ENCODE measurements around the gene MYO9B.

Gene MYO9B

DNA sequence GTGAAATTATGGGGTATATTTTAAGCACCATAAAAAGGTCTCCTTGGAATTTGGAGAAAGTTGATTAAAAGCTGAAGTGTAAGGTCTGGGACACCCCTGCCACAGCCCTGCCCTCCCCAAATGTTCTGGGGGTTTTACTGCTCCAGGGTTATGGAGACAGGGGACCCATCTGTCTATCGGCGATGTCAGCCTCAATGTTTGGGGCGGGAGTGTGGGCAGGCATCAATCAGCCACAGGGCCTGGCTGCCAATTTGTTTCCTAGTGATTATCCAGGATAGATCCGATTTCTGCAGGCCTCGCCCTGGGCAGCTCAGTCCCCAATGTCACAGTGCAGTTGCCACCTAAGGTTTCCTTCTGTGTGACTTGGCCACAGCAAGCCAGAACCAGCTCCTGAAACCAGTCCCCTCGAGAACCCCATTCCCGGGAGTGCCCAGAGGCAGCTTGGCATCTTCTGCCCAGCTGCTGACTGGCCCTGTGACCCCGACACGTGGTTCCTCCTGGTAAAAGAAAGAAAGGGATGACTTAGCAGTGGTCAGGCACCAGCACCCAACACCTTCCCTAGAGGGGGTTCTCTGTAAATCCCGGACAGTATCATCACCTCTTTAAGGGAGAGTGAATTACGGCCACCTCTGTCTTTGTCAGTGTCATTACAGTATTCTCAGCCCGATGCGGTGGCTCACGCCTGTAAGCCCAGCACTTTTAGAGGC is 41.6 kb downstream of the MYO9B start:
- DNase-seq = no peak

DNA sequence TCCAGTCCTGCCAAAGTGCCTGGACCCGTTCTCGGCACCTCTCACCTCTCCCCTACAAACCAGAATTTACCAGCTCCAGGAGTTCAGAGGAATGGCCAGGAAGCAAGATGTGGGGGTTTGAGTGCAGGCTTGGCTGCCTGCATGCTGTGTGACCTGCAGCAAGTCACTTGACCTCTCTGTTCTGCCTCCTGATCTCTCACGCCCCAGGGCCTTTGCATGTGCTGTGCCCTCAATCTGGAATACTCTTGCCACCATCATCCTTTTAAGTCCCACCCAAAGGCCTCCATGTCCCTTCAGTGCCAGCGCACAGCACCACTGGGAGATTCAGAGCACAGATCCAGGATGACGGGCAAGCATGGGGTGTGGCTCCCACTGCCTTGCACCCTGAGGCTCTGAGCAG is 43.4 kb downstream of the MYO9B start:
- no peak for DNase-seq

DNA sequence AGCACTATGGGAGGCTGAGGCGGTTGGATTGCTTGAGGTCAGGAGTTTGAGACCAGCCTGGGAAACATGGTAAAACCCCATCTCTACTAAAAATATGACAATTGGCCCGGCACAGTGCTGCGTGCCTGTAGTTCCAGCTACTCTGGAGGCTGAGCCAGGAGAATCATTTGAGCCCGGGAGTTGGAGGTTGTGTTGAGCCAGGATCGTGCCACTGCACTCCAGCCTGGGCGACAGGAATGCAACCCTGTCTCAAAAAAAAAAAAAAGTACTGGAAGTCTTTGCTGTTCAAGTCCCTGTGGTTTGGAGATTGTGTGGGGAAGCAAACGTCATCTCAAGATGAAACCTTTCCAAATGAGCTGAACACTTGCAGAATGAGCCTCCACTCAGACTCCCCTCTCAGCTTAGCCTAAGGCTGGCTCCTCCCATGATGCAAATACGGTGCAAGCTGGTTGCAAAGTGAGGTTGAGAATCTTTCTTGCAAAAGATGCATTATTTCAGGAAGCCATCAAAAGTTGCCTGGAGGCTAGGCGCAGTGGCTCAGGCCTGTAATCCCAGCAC is 46.2 kb downstream of the MYO9B start:
- peak; percentile 42 for DNase-seq

GRCh38 chr19:17123041-17123440 is 47.5 kb downstream of the MYO9B start:
- no peak for DNase-seq

DNA sequence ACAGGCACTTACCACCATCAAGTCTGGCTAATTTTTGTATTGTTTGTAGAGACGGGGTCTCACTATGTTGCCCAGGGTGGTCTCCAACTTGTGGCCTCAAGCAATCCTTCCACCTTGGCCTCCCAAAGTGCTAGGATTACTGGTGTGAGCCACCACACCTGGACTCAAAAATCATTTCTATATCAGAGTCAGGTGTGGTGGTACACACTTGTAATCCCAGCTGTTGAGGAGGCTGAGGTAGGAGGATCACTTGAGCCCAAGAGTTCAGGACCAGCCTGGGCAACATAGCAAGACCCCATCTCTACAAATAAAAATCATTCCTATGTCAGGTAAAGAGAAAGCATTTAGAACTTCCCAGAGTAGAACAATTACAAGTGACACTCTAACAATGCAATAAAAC is 48.4 kb downstream of the MYO9B start:
- no peak for DNase-seq

DNA sequence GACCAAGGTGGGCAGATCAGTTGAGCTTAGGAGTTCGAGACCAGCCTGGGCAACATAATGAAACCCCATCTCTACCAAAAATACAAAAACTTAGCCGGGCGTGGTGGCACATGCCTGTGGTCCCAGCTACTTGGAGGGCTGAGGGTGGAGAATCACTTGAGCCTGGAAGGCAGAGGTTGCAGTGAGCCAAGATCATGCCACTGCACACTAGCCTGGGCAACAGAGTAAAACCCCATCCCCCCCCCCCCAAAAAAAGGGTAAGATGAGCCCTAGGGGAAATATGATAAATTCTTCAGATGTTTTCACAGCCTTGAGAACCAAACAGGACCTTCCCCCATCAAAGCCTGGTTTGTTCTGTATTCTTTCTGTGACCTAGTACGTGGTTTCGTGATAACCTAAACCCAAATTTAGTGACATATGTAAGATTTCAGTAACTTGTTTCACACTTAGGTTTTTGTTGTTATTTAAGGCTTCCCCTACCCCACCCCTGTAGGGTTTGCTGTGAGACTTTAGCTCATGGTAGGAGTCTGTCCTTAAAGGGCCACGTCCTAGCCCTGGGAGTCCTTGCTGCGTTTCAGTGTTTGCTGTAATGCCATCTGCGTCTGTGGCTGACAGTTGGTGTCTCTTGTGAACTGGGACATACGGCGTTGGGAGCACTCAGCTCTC is 49.6 kb downstream of the MYO9B start:
- DNase-seq = peak; percentile 41

DNA sequence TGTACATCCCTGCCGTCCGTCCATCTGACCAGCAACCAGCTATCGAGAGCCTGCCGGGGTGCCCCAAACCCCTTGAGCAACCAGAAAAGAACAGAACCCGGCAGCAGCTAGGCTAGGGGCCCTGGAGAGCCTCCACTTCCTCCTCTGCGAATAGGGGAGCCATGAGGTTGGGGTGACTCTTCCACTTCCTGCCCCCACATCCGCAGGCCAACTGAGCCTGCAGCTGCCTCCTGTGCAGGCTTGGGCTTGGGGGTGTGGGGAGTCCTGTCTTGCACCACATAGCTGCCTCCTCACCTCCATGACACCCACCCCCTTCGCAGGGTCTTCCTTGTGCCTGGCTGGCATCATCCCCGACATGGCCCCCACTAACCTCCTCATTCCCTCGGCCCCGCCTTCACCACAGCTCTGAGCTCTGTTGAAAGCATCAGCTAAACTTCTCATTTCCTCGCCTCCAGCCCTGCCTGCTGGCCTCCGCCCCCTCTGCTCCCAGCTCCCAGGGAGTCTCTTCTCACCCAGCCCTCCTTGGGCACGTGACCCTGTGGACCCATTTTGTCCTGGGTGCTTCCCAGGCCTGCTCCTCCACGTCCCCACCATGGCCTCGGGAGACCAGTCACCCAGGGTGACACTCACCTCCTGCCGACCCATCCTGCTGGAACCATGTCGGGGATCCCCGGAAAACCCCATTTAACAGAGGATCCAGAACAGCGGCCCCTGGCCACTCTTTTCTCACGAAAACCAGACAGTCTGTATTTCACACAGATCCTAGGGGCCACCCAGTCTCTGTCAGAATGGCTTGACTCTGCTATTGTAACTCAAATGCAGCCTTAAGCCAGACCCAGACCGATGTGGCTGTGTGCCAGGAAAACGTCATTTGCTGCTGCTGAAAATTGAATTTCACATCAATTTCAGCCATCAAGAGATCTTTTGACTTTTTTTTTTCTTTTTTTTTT is 50.4 kb downstream of the MYO9B start:
- DNase-seq = peak; percentile 94

- no peak for DNase-seq
Measured at GRCh38 chr19:17127671-17128070, 52.1 kb downstream of the MYO9B start.

GRCh38 chr19:17128403-17128802 is 52.8 kb downstream of the MYO9B start:
- DNase-seq = no peak

GRCh38 chr19:17128820-17129219 is 53.2 kb downstream of the MYO9B start:
- DNase-seq = no peak

DNA sequence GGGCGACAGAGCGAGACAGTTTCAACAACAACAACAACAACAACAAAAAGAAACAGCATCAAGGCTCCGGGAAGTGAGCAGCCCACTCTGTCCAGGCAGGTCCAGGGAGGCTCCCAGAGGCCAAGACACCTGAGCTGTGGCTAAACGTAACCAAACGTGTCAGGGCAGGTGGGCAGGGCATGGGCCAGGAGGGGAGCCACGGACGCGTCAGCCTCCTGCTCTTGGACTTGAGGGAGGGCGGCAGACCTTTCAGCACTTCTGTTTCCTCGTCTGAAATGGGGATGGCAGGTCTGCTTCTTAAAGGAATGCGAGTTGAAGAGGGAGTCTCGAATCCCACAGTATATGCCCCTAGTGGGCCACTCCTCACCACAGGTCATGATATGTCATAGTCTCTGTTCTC is 53.8 kb downstream of the MYO9B start:
- DNase-seq = no peak

- DNase-seq = peak; percentile 79
Measured at GRCh38 chr19:17135001-17135853, 59.6 kb downstream of the MYO9B start.

DNA sequence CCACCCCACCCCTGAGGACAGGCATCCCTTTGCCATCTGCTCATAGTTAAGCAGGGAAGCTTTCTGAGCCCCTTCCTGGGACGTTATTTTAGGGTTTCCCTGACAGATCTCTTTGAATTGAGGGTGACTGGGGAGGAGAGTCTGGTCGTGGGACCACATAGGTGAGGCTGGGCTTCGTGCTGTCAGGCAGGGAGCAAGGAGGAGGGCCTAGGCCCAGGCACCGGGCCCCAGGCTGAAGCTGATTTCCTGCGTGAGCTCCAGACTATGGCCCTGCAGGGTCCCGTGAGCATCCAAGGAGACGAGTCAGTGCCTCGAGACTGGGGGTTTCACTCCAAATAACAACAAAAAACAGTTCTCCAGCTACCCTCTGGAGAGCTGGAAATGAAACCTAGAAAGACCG is 60.4 kb downstream of the MYO9B start:
- DNase-seq = no peak

- DNase-seq = no peak
Measured at GRCh38 chr19:17136617-17137016, 61.0 kb downstream of the MYO9B start.

- DNase-seq = no peak
Measured at GRCh38 chr19:17137417-17137816, 61.8 kb downstream of the MYO9B start.

- peak; percentile 97 for DNase-seq
Measured at GRCh38 chr19:17138052-17138846, 62.7 kb downstream of the MYO9B start.

DNA sequence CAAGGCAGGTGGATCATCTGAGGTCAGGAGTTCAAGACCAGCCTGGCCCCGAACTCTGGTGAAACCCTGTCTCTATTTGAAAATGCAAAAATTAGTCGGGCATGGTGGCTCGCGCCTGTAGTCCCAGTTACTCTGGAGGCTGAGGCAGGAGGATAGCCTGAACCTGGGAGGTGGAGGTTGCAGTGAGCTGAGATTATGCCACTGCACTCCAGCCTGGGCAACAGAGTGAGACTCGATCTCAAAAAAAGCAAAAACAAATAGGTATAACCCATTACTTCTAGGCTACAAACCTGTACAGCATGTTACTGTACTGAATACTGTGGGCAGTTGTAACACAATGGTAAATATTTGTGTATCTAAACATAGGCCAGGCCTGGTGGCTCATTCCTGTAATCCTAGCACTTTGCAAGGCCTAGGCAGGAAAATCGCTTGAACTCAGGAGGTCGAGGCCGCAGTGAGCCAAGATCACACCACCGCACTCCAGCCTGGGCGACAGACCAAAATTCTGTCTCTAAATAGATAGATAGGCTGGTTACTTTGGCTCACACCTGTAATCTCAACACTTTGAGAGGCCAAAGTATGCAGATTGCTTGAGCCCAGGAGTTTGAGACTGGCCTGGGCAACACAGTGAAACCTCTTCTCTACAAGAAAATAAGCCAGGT is 63.5 kb downstream of the MYO9B start:
- no peak for DNase-seq

DNA sequence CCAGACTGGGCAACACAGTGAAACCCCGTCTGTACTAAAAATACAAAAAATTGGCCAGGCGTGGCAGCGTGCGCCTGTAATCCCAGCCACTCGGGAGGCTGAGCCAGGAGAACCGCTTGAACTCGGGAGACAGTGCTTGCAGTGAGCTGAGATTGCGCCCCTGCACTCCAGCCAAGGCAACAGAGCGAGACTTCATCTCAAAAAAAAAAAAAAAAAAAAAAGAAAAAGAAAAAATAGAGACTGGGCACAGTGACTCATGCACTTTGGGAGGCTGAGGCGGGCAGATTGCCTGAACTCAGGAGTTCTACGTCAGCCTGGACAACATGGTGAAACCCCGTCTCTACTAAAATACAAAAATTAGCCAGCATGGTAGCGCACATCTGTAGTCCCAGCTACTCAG is 69.2 kb downstream of the MYO9B start:
- peak; percentile 13 for DNase-seq

DNA sequence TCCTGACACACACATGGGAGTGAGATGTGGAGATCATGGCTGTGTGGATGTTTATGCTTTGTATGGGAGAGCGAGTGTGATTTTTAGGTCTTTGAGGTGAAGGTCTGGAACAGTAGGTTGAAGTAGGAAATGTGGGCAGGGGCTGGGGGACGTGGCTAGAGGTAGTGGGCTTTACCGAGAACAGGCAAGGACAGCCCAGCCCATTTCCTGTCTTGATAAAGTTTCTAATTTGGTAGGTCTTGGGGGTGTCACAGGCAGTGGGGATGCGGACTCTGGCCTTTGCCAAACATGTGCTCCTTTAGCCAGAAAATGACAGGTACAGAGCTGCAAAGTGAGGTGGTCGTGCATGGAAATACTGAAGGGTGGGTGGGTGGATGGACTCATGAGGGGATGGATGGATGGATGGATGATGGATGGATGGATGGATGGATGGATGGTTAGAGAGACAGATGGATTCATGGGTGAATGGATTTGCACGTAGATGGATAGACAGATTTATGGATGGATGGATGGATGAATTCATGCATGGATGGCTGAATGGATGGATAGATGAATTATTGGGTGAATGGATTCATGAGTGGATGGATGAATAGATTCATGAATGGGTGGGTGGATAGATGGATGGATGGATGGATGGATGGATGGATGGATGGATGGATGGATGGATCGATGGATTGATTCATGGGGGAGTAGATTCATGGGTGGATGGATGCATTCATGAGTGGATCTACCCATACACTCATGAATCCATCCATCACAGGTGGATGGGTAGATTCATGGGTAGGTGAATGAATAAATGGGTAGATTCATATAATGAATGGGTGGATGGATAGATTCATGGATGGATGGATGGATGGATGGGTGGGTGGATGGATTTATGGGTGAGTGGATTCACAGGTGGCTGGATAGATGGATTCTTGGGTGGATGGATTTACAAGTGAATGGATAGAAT is 70.2 kb downstream of the MYO9B start:
- DNase-seq = no peak

DNA sequence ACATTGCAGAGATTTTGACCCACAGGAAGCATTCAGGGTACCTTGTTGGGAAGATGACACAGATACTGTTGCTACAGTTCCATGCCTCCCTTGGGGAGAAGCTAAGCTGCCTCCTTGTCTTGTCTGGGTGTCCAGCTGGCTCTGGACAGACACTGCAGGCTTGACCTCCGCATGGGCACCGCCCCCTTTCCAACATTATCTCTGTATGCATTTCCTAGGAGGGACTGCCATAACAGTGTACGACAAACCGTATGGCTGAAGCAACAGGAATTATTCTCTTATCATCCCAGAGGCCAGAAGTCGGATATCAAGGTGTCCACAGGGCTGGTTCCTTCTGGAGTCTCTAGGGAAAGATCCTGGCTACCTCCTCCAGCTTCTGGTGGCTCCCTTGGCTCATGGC is 72.6 kb downstream of the MYO9B start:
- DNase-seq = no peak

All from suppressor macrophage treated with lipopolysaccharide for 4 hours (primary cell).